ENCODE measurements around the gene CARMIL1.
"Not testable (repeated sequence)": the region's sequence is repeated elsewhere in the genome, so short reads cannot be mapped to it uniquely, and the experiment has no call there.

CARMIL1 gene

GRCh38 chr6:25537349-25538018, 258.3 kb downstream of the CARMIL1 start:
- no peak for DNase-seq

GRCh38 chr6:25541228-25541627, 262.1 kb downstream of the CARMIL1 start:
- no peak for DNase-seq

- DNase-seq: no peak
These were observed 264.1 kb downstream of the CARMIL1 start for GRCh38 chr6:25542984-25543910.

GRCh38 chr6:25544833-25545232, 265.7 kb downstream of the CARMIL1 start:
- no peak for DNase-seq

GRCh38 chr6:25547797-25548196, 268.6 kb downstream of the CARMIL1 start:
- no peak for DNase-seq

- DNase-seq: no peak
These were observed 269.3 kb downstream of the CARMIL1 start for GRCh38 chr6:25548451-25548850.

- no peak for DNase-seq
These were observed 271.5 kb downstream of the CARMIL1 start for GRCh38 chr6:25550631-25551030.

GRCh38 chr6:25553502-25553901, 274.3 kb downstream of the CARMIL1 start:
- DNase-seq: no peak

GRCh38 chr6:25555188-25555587, 276.0 kb downstream of the CARMIL1 start:
- DNase-seq: no peak

- no peak for DNase-seq
These were observed 277.3 kb downstream of the CARMIL1 start for GRCh38 chr6:25556516-25556915.

GRCh38 chr6:25558155-25558817, 279.1 kb downstream of the CARMIL1 start:
- DNase-seq: no peak

GRCh38 chr6:25560865-25561264, 281.7 kb downstream of the CARMIL1 start:
- DNase-seq: no peak

GRCh38 chr6:25564943-25565342, 285.8 kb downstream of the CARMIL1 start:
- DNase-seq: no peak

GRCh38 chr6:25570578-25570977, 291.4 kb downstream of the CARMIL1 start:
- no peak for DNase-seq

- DNase-seq: no peak
These were observed 297.7 kb downstream of the CARMIL1 start for GRCh38 chr6:25576919-25577318.

GRCh38 chr6:25578538-25578937, 299.4 kb downstream of the CARMIL1 start:
- DNase-seq: no peak

- DNase-seq: no peak
These were observed 300.3 kb downstream of the CARMIL1 start for GRCh38 chr6:25579391-25579883.

GRCh38 chr6:25579902-25580495, 300.8 kb downstream of the CARMIL1 start:
- no peak for DNase-seq

GRCh38 chr6:25582101-25582500, 302.9 kb downstream of the CARMIL1 start:
- no peak for DNase-seq

- DNase-seq: no peak
These were observed 303.9 kb downstream of the CARMIL1 start for GRCh38 chr6:25583099-25583498.

- DNase-seq: no peak
These were observed 304.7 kb downstream of the CARMIL1 start for GRCh38 chr6:25583906-25584305.

GRCh38 chr6:25585225-25585624, 306.1 kb downstream of the CARMIL1 start:
- no peak for DNase-seq

- not testable (repeated sequence) for DNase-seq
These were observed 306.9 kb downstream of the CARMIL1 start for GRCh38 chr6:25586119-25586518.

Data from cortex of kidney (tissue), 1 donor.